Epithelial cell of alveolus of lung (primary cell): ENCODE results near the gene PEPD. TPM values are rescaled to one million over a fixed set of nuclear protein-coding genes. Genes with fewer than 3 reads are reported as not detected.

Experiments
- total RNA-seq: library from RNA; depleted of rRNA; stranded (reverse); fragments of >200 nt; gene quantifications from 2 replicates; pipeline ENCODE4 v1.2.1, GENCODE V29; 2015

PEPD gene
- 51.1 and 56.8 TPM in 2 replicates for total RNA-seq

GRCh38 chr19:33521480-33522370 lies at the start of gene PEPD:
TSS of gene PEPD (minus strand) at chr19:33521791. CDS start at chr19:33521760, 31 bp downstream.

GRCh38 chr19:33373453-33374235 lies 147.9 kb downstream of the PEPD start, which contains the start of gene CEBPG:
TSS of gene CEBPG (plus strand) at chr19:33373709. CDS start at chr19:33379240, 5,531 bp downstream.

Other genes starting within 250 kb of the PEPD start
- gene CEBPA, start 219.3 kb downstream of the PEPD start, total RNA-seq: under 0.01 and 0.80 TPM in 2 replicates
- gene CEBPG, start 148.1 kb downstream of the PEPD start, total RNA-seq: 10.4 and 26.0 TPM in 2 replicates
- gene CHST8, start 100.2 kb upstream of the PEPD start, total RNA-seq: 6.1 TPM in 1 of 2 replicates, not detected in the other